ENCODE results near the gene TMEM144.

The TMEM144 gene

DNA sequence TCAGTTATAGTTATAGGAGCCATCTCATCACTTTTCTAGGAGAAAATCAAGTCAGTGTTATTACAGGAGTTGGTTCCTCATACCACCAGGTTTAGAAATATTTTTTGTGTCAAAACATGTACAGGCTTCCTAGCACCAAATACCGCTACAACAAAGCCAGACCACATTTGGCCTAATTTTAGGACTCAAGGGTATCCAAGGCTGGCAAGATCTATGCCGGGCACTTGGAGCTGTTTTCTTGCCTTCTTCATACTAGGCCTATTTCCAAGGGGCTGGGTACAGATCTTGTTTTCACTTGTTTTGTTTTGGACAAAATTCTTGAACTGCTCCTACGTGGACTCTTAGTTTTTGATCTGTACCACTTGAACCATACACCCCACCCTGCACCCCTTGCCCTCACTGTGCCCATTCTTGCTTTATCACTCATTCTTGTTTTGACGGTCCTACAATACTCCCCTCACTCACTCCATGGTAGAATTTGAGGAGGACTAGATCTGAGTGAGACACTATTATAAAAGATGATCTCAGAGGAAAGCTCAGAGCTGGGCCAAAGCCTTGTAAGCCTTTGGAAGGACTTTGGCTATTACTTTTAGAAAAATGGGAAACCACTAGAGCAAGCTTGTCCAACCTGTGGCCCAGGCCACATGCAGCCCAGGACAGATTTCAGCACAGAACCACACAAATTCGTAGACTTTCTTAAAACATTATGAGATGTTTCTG is 17.7 kb upstream of the TMEM144 start:
- TF ChIP-seq, protein P1, sequence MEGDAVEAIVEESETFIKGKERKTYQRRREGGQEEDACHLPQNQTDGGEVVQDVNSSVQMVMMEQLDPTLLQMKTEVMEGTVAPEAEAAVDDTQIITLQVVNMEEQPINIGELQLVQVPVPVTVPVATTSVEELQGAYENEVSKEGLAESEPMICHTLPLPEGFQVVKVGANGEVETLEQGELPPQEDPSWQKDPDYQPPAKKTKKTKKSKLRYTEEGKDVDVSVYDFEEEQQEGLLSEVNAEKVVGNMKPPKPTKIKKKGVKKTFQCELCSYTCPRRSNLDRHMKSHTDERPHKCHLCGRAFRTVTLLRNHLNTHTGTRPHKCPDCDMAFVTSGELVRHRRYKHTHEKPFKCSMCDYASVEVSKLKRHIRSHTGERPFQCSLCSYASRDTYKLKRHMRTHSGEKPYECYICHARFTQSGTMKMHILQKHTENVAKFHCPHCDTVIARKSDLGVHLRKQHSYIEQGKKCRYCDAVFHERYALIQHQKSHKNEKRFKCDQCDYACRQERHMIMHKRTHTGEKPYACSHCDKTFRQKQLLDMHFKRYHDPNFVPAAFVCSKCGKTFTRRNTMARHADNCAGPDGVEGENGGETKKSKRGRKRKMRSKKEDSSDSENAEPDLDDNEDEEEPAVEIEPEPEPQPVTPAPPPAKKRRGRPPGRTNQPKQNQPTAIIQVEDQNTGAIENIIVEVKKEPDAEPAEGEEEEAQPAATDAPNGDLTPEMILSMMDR (conservative IDR thresholded peaks at IDR 0.05), result no peak

DNA sequence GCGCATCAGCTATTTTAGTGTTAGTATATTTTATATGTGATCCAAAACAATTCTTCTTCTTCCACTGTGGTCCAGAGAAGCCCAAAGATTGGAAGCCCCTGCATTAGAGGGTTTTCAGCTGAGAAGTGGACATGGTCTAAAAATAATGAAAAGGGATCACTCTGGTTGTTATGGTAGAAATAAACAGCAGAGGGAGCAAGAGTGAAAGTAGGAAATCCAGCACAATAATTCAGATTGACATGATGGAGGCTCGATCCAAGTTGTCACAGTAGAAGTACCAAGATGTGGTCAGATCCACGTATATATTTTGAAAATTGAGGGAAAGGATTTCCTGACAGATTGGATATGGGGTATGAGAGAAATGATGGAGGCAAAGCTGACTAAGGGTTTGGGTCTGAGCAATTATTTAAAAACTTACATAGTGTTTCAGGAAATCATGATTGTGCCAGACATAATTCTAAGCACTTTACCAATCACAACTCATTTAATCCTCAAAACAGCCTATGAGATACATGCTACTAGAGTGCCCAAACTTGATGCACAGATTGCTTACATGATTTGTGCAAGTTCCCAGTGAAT is 17.0 kb upstream of the TMEM144 start:
- TF ChIP-seq, protein P1 (conservative IDR thresholded peaks at IDR 0.05), result peak; percentile 78
- H3K27ac ChIP-seq, result no peak overlapping the region

More for the DNA sequence above, 17.7 kb upstream of the TMEM144 start:
- no peak overlapping the region for H3K27ac ChIP-seq

DNA sequence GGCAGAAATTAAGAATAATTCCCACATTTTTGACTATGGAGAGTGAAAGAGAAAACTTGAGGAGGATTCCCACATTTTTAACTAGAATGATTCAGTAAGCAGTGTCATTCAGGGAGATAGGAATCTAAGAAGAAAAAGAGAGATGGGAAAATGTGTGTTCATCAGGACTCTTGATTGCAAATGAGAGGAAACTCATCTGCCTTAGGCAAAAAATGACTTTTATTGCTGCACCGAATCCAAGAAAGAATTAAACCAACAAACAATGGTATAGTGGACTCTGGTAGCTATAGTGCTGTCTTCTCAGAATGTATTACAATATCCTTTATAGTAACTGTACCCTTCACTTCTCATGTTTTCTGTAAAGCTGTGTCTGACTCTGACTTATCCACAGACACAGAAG is 15.0 kb upstream of the TMEM144 start:
- H3K27ac ChIP-seq, result no peak overlapping the region
- TF ChIP-seq, protein P1 (conservative IDR thresholded peaks at IDR 0.05), result no peak

DNA sequence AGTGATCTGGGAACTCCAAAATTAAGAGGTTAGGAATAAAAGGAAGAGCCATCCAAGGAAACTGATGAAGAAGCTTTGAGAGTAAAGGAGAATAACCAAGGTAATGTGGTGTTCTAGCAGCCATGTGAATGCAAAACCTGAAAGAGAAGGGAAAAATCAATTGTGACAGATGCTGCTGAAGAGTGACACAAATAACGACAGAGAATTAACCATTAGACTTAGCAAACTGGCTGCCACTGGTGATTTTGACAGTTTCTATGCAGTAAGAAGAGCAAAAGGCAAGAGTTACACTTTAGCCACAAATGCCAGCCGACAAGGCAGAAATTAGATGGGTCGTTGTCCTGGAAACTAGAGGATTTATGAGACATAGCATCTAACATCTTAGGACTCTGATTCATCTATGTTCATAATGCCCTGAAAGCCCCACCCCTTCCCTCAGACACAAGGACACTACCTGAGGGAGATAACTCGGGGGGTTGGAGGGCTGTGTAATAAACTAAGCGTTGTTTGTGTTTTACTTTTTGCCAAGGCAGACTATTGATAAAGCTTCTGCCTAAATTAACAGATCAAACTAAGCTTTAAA is 13.0 kb upstream of the TMEM144 start:
- TF ChIP-seq, protein P1 (conservative IDR thresholded peaks at IDR 0.05), result no peak
- no peak overlapping the region for H3K27ac ChIP-seq

DNA sequence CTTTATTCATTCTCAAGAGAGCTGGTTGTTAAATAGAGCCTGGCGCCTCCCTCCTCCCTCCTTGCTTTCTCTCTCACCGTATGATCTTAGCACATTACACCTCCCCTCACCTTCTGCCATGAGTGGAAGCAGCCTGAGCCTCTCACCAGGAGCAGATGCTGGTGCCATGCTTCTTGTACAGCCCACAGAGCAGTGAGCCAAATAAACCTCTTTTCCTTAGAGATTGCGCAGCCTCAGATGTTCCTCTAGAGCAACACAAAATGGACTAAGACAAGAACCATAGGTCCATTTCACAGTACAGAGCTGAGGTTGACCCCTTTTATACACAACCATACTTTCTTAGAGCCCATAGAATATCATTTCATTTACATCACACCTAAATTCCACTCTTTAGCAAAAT is 10.1 kb upstream of the TMEM144 start:
- TF ChIP-seq, protein P1 (conservative IDR thresholded peaks at IDR 0.05), result no peak

DNA sequence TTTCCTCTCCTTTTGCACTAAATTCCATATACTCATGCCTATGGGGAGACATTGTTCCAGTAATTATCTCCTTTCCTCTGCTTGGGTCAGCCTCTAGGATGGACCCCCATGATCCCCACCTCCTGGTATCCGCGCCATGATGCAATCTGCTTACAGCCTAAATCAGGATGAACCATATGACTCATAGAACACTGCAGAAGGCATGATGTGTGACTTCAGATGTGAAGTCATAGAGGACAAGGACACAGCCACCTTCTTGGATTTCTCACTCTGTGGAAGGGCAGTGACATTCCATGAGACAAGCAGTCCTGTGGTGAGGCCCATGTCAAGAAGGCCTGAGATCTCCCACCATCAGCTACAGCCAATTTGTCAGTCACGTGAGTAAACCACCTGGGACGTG is 9.0 kb upstream of the TMEM144 start:
- H3K27ac ChIP-seq, result no peak overlapping the region
- TF ChIP-seq, protein P1 (conservative IDR thresholded peaks at IDR 0.05), result no peak

More for the DNA sequence above, 10.1 kb upstream of the TMEM144 start:
- H3K27ac ChIP-seq, result no peak overlapping the region

DNA sequence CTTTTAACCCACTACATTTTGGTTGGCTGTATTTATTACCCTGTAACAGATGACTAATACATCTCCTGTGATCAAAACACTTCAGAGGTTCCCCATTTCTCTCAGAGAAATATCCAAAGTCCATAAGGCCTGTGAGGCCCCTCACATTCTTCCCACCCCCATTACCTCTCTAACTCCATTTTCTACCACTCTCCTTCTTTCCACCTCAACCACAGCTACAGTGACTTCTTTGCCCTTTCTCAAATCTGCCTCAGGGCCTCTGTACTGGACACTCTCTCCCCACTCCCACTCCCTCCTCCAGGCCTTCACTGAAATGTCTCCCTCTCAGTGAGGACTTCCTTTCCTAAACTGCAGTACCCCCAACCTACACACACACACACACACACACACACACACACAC is 8.4 kb upstream of the TMEM144 start:
- TF ChIP-seq, protein P1 (conservative IDR thresholded peaks at IDR 0.05), result no peak
- H3K27ac ChIP-seq, result no peak overlapping the region

Measured in VCaP (cell line).